SK-N-SH (cell line): ENCODE data around the gene USB1. TPM values are rescaled to one million over a fixed set of nuclear protein-coding genes. Genes with fewer than 3 reads are reported as not detected.
A peak's percentile ranks its signal among the peaks of the same experiment; 100 is the strongest.

Source experiments
- CTCF ChIA-PET: fragments of 300-600, 350-600 bp; formaldehyde crosslinking; extraction: SDS; loops from one replicate; lab custom pipeline; 2021; lab: Yijun Ruan, JAX
- POLR2A ChIA-PET: fragments of 350-600 bp; sonication (Branson Sonifier 250); formaldehyde crosslinking; extraction: SDS; loops from one replicate; lab custom pipeline; 2020; ENCODE audit warnings: antibody characterized with exemption, inconsistent platforms; lab: Yijun Ruan, JAX
- DNase-seq: peaks from one replicate; pipeline ENCODE4 v3.0.0; 2012
- H2AFZ ChIP-seq: fragments of 200-600 bp; sonication (generic); 2 replicates; pipeline ENCODE4 v1.8.1; 2016; ENCODE audit warnings: antibody characterized with exemption, mild to moderate bottlenecking, low read depth
- H3F3A ChIP-seq: fragments of 200-600 bp; sonication (generic); replicated peaks from 2 replicates; pipeline ENCODE3; 2016; ENCODE audit warnings: antibody characterized with exemption, mild to moderate bottlenecking; ENCODE audit not compliant: insufficient read depth
- H3K27ac ChIP-seq, 2 experiments: fragments of 200-500 bp in 1 of 2; fragments of 200-600 bp in 1 of 2; sonication (Bioruptor generic) in 1 of 2; sonication (generic), shearing (Covaris generic) in 1 of 2; 2 replicates each; pipeline versions ENCODE4 v1.5.1 to v1.6.1; 2014 to 2016; ENCODE audit warnings: low read depth in 2 of 2, inconsistent platforms in 1 of 2, low read length in 1 of 2, mild to moderate bottlenecking in 1 of 2, mixed read lengths in 1 of 2
- H3K27me3 ChIP-seq: fragments of 200-600 bp; sonication (generic), shearing (Covaris generic); 2 replicates; pipeline ENCODE4 v1.6.1; 2016; ENCODE audit warnings: mixed run types; ENCODE audit not compliant: insufficient read depth
- H3K36me3 ChIP-seq, 2 experiments: fragments of 200-500 bp in 1 of 2; fragments of 200-600 bp in 1 of 2; sonication (Bioruptor generic) in 1 of 2; sonication (generic) in 1 of 2; replicated peaks in 1 of 2; 2 replicates each; pipeline versions ENCODE3 to v1.5.1; 2014 to 2016; ENCODE audit warnings: low read length in 1 of 2, mild to moderate bottlenecking in 1 of 2; ENCODE audit not compliant: insufficient read depth in 2 of 2, control insufficient read depth in 1 of 2
- H3K4me1 ChIP-seq, 2 experiments: fragments of 200-500 bp in 1 of 2; fragments of 200-600 bp in 1 of 2; sonication (Bioruptor generic) in 1 of 2; sonication (generic), shearing (Covaris generic) in 1 of 2; 2 replicates each; pipeline versions ENCODE4 v1.5.1 to v1.6.1; 2014 to 2016; ENCODE audit warnings: low read depth in 1 of 2, low read length in 1 of 2, mixed run types in 1 of 2; ENCODE audit not compliant: insufficient read depth in 2 of 2, control insufficient read depth in 1 of 2
- H3K4me2 ChIP-seq: fragments of 200-600 bp; sonication (generic), shearing (Covaris generic); 2 replicates; pipeline ENCODE4 v1.6.1; 2017; ENCODE audit warnings: mixed run types
- H3K4me3 ChIP-seq, 2 experiments: fragments of 200-500 bp in 1 of 2; fragments of 200-600 bp in 1 of 2; sonication (Bioruptor generic) in 1 of 2; sonication (generic), shearing (Covaris generic) in 1 of 2; 2 replicates each; pipeline versions ENCODE4 v1.5.1 to v1.8.1; 2014 to 2016; ENCODE audit warnings: low read depth in 2 of 2, inconsistent platforms in 1 of 2, low read length in 1 of 2, mild to moderate bottlenecking in 1 of 2, mixed read lengths in 1 of 2, moderate library complexity in 1 of 2
- H3K79me2 ChIP-seq: fragments of 200-600 bp; sonication (generic); 2 replicates; pipeline ENCODE4 v1.8.1; 2017; ENCODE audit warnings: mild to moderate bottlenecking; ENCODE audit not compliant: insufficient read depth
- H3K9ac ChIP-seq: fragments of 200-600 bp; sonication (generic); 2 replicates; pipeline ENCODE4 v1.6.1; 2017; ENCODE audit warnings: mixed run types
- H3K9me2 ChIP-seq: fragments of 200-600 bp; sonication (generic); 2 replicates; pipeline ENCODE4 v1.6.1; 2017; ENCODE audit warnings: mixed run types
- H3K9me3 ChIP-seq: fragments of 200-600 bp; sonication (generic); 2 replicates; pipeline ENCODE4 v1.6.1; 2017; ENCODE audit warnings: mixed run types, mild to moderate bottlenecking, moderate library complexity
- H4K20me1 ChIP-seq: fragments of 200-600 bp; sonication (generic); 2 replicates; pipeline ENCODE4 v1.6.1; 2017; ENCODE audit warnings: mild to moderate bottlenecking, mixed run types; ENCODE audit not compliant: insufficient read depth
- CHD2 ChIP-seq: fragments of 150-350 bp; IDR thresholded peaks from 2 replicates; pipeline ENCODE4 v1.6.1; 2018; ENCODE audit warnings: low read length; ENCODE audit not compliant: partially characterized antibody
- CTCF ChIP-seq: fragments of 200-600 bp; sonication (generic); IDR thresholded peaks from 2 replicates; pipeline ENCODE4 v1.6.1; 2017; ENCODE audit warnings: antibody characterized with exemption, mild to moderate bottlenecking, moderate library complexity
- EP300 ChIP-seq, 2 experiments: IDR thresholded peaks; 2 replicates each; pipeline versions ENCODE4 v1.4.0 to v1.6.1; 2012; ENCODE audit warnings: borderline replicate concordance in 1 of 2, low read depth in 1 of 2, low read length in 1 of 2
- FOSL2 ChIP-seq: IDR thresholded peaks from 2 replicates; pipeline ENCODE4 v1.4.0; 2012; ENCODE audit warnings: low read depth, mild to moderate bottlenecking, moderate library complexity, borderline replicate concordance
- FOXJ3 ChIP-seq: sonication (generic); formaldehyde crosslinking; IDR thresholded peaks from 2 replicates; pipeline ENCODE4 v1.5.1; 2020; ENCODE audit warnings: mild to moderate bottlenecking, missing genetic modification reagents
- FOXM1 ChIP-seq: IDR thresholded peaks from 2 replicates; pipeline ENCODE4 v1.4.0; 2012; ENCODE audit warnings: low read depth, mild to moderate bottlenecking
- IRF3 ChIP-seq: fragments of 150-350 bp; IDR thresholded peaks from 2 replicates; pipeline ENCODE4 v1.6.1; 2016; ENCODE audit warnings: mild to moderate bottlenecking, low read depth, low read length
- MAX ChIP-seq: IDR thresholded peaks from 2 replicates; pipeline ENCODE4 v1.4.0; 2012; ENCODE audit warnings: low read depth
- MEF2A ChIP-seq: IDR thresholded peaks from 2 replicates; pipeline ENCODE4 v1.4.0; 2012; ENCODE audit warnings: low read depth, borderline replicate concordance
- MXI1 ChIP-seq: IDR thresholded peaks from 2 replicates; pipeline ENCODE4 v1.6.1; 2012; ENCODE audit warnings: mild to moderate bottlenecking, low read depth, low read length, improper control_type of control experiment
- NFIC ChIP-seq: IDR thresholded peaks from 2 replicates; pipeline ENCODE4 v1.4.0; 2012; ENCODE audit warnings: borderline replicate concordance
- PBX3 ChIP-seq: IDR thresholded peaks from 2 replicates; pipeline ENCODE4; 2012
- RAD21 ChIP-seq: IDR thresholded peaks from 2 replicates; pipeline ENCODE4 v1.6.1; 2012; ENCODE audit warnings: mild to moderate bottlenecking, low read length
- RCOR1 ChIP-seq: fragments of 150-350 bp; IDR thresholded peaks from 2 replicates; pipeline ENCODE4 v1.6.1; 2017; ENCODE audit warnings: antibody characterized with exemption, low read length
- REST ChIP-seq: IDR thresholded peaks from 2 replicates; pipeline ENCODE4 v1.6.1; 2012; ENCODE audit warnings: mild to moderate bottlenecking, low read depth, low read length, moderate library complexity
- SIN3A ChIP-seq: IDR thresholded peaks from 2 replicates; pipeline ENCODE4 v1.6.1; 2012; ENCODE audit warnings: low read depth, mild to moderate bottlenecking, low read length, moderate library complexity, borderline replicate concordance
- TAF1 ChIP-seq: IDR thresholded peaks from 2 replicates; pipeline ENCODE4 v1.6.1; 2012; ENCODE audit warnings: low read depth, mild to moderate bottlenecking, low read length, moderate library complexity, borderline replicate concordance
- USF1 ChIP-seq: IDR thresholded peaks from 2 replicates; pipeline ENCODE4 v1.4.0; 2012; ENCODE audit warnings: low read depth, borderline replicate concordance
- USF2 ChIP-seq: fragments of 150-350 bp; IDR thresholded peaks from 2 replicates; pipeline ENCODE4 v1.6.1; 2017; ENCODE audit warnings: antibody characterized with exemption, low read length, low read depth, borderline replicate concordance
- WGBS: methylation state at CpG from one replicate; pipeline ENCODE4 v1.1.6; 2017; ENCODE audit warnings: low lambda C conversion rate; 5-methylcytosine and 5-hydroxymethylcytosine counted together
- polyA plus RNA-seq, 3 experiments: library from polyadenylated mRNA; depleted of rRNA; stranded (reverse); fragments of >200 nt; gene quantifications; 2 replicates each; pipeline ENCODE4 v1.2.3, GENCODE V29; 2012

The USB1 gene
- polyA plus RNA-seq, 1 of the 3 experiments (the other 2 are of a cell fraction) = 94.1 TPM

- no peak for TF ChIP-seq RCOR1
Measured at GRCh38 chr16:58027916-58028455, 26.8 kb downstream of the USB1 start (continued).

- WGBS = 93% methylated on average over 2 of the region's 6 CpGs
- Histone ChIP-seq H3K9me2 (no peaks in the 10 kb centered on the region), H3K36me3 (no peaks in the 10 kb centered on the region), H3K27me3 (peaks cover 13% of the 10 kb centered on the region), H2AFZ (no peak overlapping the region), H4K20me1 (no peaks in the 10 kb centered on the region), H3K4me2 (no peak overlapping the region), H3K9me3 (no peaks in the 10 kb centered on the region), H3K79me2 (no peaks in the 10 kb centered on the region), H3K9ac (no peak overlapping the region), H3K4me3 (no peak overlapping the region), H3K4me1 (peaks cover 0 to 57% of the 10 kb centered on the region in 2 experiments; a peak in 1 of 4 replicates), H3F3A (no peaks in the 10 kb centered on the region), H3K27ac (no peak overlapping the region)
- ChIA-PET POLR2A (interaction anchor here (1.1 kb wide), 1 partner anchor 93 kb away, joined by 3 read pairs; no protein-coding TSS in a partner anchor), CTCF (interaction anchor here (1.0 to 5.4 kb wide), 3 partner anchors 10 to 92 kb away, joined by 3 to 75 read pairs (median 4); no protein-coding TSS in a partner anchor)
- peak; percentile 9 for DNase-seq
- no peak for TF ChIP-seq PBX3
- no peak for TF ChIP-seq USF1
- no peak for TF ChIP-seq TAF1
- TF ChIP-seq MXI1 = no peak
- no peak for TF ChIP-seq REST
- TF ChIP-seq FOXJ3 = no peak
- no peak for TF ChIP-seq RCOR1
- TF ChIP-seq MEF2A = no peak
- TF ChIP-seq EP300 (IDR thresholded peaks at IDR 0.05; ENCODE audit: borderline replicate concordance in 1 of 2, low read depth in 1 of 2, low read length in 1 of 2) = no peak
- no peak for TF ChIP-seq RAD21
- TF ChIP-seq NFIC = no peak
- no peak for TF ChIP-seq MAX
- no peak for TF ChIP-seq FOXM1
- no peak for TF ChIP-seq FOSL2
- no peak for TF ChIP-seq CHD2
- no peak for TF ChIP-seq IRF3
- no peak for TF ChIP-seq USF2
- no peak for TF ChIP-seq SIN3A
- TF ChIP-seq CTCF = no peak
Measured at GRCh38 chr16:58028541-58029070, 27.4 kb downstream of the USB1 start.
